HepG2 (cell line): ENCODE results near the gene PSMC3IP. TPM values are rescaled to one million over a fixed set of nuclear protein-coding genes. Genes with fewer than 3 reads are reported as not detected.
A peak's percentile ranks its signal among the peaks of the same experiment; 100 is the strongest.

Experiments
- ARID5B ChIP-seq: IDR thresholded peaks from 2 replicates; pipeline ENCODE4 v1.4.0; 2020; ENCODE audit warnings: mild to moderate bottlenecking, missing genetic modification reagents
- ESRRA ChIP-seq: sonication (generic); formaldehyde crosslinking; IDR thresholded peaks from 2 replicates; pipeline ENCODE4 v1.5.1; 2020; ENCODE audit warnings: mild to moderate bottlenecking, low read depth, missing genetic modification reagents
- GPN1 ChIP-seq: sonication (generic); formaldehyde crosslinking; IDR thresholded peaks from 2 replicates; pipeline ENCODE4 v1.5.1; 2020; ENCODE audit warnings: missing genetic modification reagents, borderline replicate concordance
- IRF1 ChIP-seq: sonication (generic); formaldehyde crosslinking; IDR thresholded peaks from 2 replicates; pipeline ENCODE4 v1.4.0; 2020; ENCODE audit warnings: low read depth, mild to moderate bottlenecking, missing genetic modification reagents
- MAFK ChIP-seq, 2 experiments: IDR thresholded peaks in 1 of 2; conservative IDR thresholded peaks in 1 of 2; 2 replicates each; pipeline ENCODE4 v1.6.1; 2011; ENCODE audit warnings: improper control_type of control experiment in 2 of 2, low read length in 2 of 2
- MIER3 ChIP-seq: IDR thresholded peaks from 2 replicates; pipeline ENCODE4 v1.6.1; 2016; ENCODE audit warnings: missing compliant biosample characterization, borderline replicate concordance
- NFATC3 ChIP-seq: sonication (generic); formaldehyde crosslinking; IDR thresholded peaks from 2 replicates; pipeline ENCODE4 v1.5.1; 2020; ENCODE audit warnings: mild to moderate bottlenecking, missing genetic modification reagents
- PHF21A ChIP-seq: sonication (generic); formaldehyde crosslinking; IDR thresholded peaks from 2 replicates; pipeline ENCODE4 v1.5.0; 2020; ENCODE audit warnings: mild to moderate bottlenecking, missing genetic modification reagents
- RXRB ChIP-seq: IDR thresholded peaks from 2 replicates; pipeline ENCODE4 v1.6.1; 2016; ENCODE audit warnings: borderline replicate concordance, missing genetic modification reagents, missing compliant biosample characterization
- ZNF225 ChIP-seq: sonication (generic); formaldehyde crosslinking; IDR thresholded peaks from 2 replicates; pipeline ENCODE4 v1.4.0; 2020; ENCODE audit warnings: mild to moderate bottlenecking, missing genetic modification reagents
- ZNF564 ChIP-seq: sonication (generic); formaldehyde crosslinking; IDR thresholded peaks from 2 replicates; pipeline ENCODE4 v1.8.1; 2023; ENCODE audit warnings: mild to moderate bottlenecking, missing genetic modification reagents
- polyA plus RNA-seq, 8 experiments: library from polyadenylated mRNA; depleted of rRNA in 3 of 8; stranded (reverse) in 7 of 8; unstranded in 1 of 8; fragments of >200 nt; fragmentation: Illumina TruSeq in 4 of 8; extraction: Trizol in 4 of 8; gene quantifications; 2 replicates each; pipeline versions ENCODE4 v1.2.1 to v1.2.3, GENCODE V29; 2011 to 2016; ENCODE audit warnings: low read depth in 4 of 8, missing spikeins in 1 of 8, mixed read lengths in 1 of 8; ENCODE audit not compliant: insufficient read depth in 1 of 8
- total RNA-seq, 5 experiments: library from RNA; depleted of rRNA; stranded (reverse); fragments of >200 nt; fragmentation: Illumina TruSeq; extraction: Trizol; gene quantifications; 2 replicates each; pipeline ENCODE4 v1.2.3, GENCODE V29; 2016; ENCODE audit warnings: low read depth in 1 of 5
- TF ChIP-seq, protein P1 (sequence below): sonication (generic); formaldehyde crosslinking; IDR thresholded peaks from 2 replicates; pipeline ENCODE4 v1.8.0; 2022; ENCODE audit warnings: mild to moderate bottlenecking, missing genetic modification reagents, moderate library complexity
- TF ChIP-seq, protein P2 (sequence below), 2 experiments: fragments of 450-650 bp in 1 of 2; sonication (generic) in 1 of 2; formaldehyde crosslinking; IDR thresholded peaks; 2 replicates each; pipeline versions ENCODE4 v1.5.0 to v1.8.0; 2020 to 2022; ENCODE audit warnings: mild to moderate bottlenecking in 1 of 2, missing genetic modification reagents in 1 of 2
- TF ChIP-seq, protein P3 (sequence below): IDR thresholded peaks from 2 replicates; pipeline ENCODE4 v1.6.1; 2012; ENCODE audit warnings: low read depth, low read length, improper control_type of control experiment
- TF ChIP-seq, protein P4 (sequence below): sonication (generic); formaldehyde crosslinking; conservative IDR thresholded peaks from 2 replicates; pipeline ENCODE4 v1.4.0; 2020; ENCODE audit warnings: missing genetic modification reagents
- TF ChIP-seq, protein P5 (sequence below): sonication (generic); formaldehyde crosslinking; IDR thresholded peaks from 2 replicates; pipeline ENCODE4 v1.8.1; 2023; ENCODE audit warnings: mild to moderate bottlenecking, inconsistent platforms, moderate library complexity, missing genetic modification reagents, borderline replicate concordance

The PSMC3IP gene
- total and polyA plus RNA-seq, 2 of the 13 experiments (the other 11 are each of a cell fraction or from before 2014, with no cell fraction given) = 6.5 to 22.4 TPM

DNA sequence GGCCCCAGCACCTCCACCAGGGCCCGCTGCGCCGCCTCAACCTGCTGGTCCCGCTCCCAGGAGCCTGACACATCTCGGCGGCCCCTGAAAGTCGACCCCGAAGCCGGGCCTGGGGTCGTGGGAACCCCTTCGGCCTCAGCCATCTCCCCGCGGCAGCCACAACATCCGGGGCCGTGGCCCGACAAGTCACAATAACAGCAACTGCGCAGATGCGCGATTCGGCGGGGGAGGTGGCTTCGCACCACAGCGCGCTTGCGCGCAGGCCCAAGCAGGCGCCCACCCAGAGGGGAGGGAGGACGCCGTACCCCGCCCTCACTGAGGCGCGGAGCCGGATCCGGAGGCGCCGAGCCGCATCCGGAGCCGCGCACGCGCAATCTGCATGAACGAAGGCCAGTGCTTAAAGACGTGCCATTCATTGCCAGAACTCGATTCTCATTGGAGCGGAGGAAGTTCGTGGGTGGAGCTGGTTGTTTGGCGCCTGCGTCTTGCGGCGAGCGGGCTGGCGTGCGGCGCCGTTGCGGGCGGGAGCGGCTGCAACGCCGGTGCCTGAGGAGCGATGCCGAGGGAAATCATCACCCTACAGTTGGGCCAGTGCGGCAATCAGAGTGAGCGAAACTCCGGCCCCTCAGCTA lies 31.8 kb upstream of the PSMC3IP start, which contains the start of the genes RETREG3 and TUBG1 (continued):
- TF ChIP-seq, protein P1, sequence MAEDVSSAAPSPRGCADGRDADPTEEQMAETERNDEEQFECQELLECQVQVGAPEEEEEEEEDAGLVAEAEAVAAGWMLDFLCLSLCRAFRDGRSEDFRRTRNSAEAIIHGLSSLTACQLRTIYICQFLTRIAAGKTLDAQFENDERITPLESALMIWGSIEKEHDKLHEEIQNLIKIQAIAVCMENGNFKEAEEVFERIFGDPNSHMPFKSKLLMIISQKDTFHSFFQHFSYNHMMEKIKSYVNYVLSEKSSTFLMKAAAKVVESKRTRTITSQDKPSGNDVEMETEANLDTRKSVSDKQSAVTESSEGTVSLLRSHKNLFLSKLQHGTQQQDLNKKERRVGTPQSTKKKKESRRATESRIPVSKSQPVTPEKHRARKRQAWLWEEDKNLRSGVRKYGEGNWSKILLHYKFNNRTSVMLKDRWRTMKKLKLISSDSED (CRISPR knock-in tag) = no peak
- TF ChIP-seq NFATC3 (CRISPR knock-in tag) (peak; percentile 78), ARID5B (CRISPR knock-in tag) (peak; percentile 37; the same call in 1 of the 2 replicates), GPN1 (CRISPR knock-in tag) (no peak), IRF1 (CRISPR knock-in tag) (no peak), PHF21A (CRISPR knock-in tag) (0 out of 2 replicates have a peak, but pooled peaks have one; percentile 27), MAFK (conservative IDR thresholded peaks at IDR 0.05 in 1 of 2, IDR thresholded peaks at IDR 0.05 in 1 of 2; ENCODE audit: low read length in 2 of 2) (no peak), RXRB (no peak; the same call in 1 of the 2 replicates), ESRRA (CRISPR knock-in tag) (no peak), MIER3 (CRISPR knock-in tag) (0 out of 2 replicates have a peak, but pooled peaks have one; percentile 7), ZNF564 (CRISPR knock-in tag) (peak; percentile 79; the same call in 1 of the 2 replicates), ZNF225 (CRISPR knock-in tag) (no peak)
- TF ChIP-seq, protein P2, sequence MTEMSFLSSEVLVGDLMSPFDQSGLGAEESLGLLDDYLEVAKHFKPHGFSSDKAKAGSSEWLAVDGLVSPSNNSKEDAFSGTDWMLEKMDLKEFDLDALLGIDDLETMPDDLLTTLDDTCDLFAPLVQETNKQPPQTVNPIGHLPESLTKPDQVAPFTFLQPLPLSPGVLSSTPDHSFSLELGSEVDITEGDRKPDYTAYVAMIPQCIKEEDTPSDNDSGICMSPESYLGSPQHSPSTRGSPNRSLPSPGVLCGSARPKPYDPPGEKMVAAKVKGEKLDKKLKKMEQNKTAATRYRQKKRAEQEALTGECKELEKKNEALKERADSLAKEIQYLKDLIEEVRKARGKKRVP (CRISPR knock-in tag; IDR thresholded peaks at IDR 0.05) = no peak; a peak in 1 of 4 replicates
- TF ChIP-seq, protein P3, sequence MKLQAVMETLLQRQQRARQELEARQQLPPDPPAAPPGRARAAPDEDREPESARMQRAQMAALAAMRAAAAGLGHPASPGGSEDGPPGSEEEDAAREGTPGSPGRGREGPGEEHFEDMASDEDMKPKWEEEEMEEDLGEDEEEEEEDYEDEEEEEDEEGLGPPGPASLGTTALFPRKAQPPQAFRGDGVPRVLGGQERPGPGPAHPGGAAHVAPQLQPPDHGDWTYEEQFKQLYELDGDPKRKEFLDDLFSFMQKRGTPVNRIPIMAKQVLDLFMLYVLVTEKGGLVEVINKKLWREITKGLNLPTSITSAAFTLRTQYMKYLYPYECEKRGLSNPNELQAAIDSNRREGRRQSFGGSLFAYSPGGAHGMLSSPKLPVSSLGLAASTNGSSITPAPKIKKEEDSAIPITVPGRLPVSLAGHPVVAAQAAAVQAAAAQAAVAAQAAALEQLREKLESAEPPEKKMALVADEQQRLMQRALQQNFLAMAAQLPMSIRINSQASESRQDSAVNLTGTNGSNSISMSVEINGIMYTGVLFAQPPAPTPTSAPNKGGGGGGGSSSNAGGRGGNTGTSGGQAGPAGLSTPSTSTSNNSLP = peak; percentile 27; the same call in 1 of the 2 replicates
- TF ChIP-seq, protein P4, sequence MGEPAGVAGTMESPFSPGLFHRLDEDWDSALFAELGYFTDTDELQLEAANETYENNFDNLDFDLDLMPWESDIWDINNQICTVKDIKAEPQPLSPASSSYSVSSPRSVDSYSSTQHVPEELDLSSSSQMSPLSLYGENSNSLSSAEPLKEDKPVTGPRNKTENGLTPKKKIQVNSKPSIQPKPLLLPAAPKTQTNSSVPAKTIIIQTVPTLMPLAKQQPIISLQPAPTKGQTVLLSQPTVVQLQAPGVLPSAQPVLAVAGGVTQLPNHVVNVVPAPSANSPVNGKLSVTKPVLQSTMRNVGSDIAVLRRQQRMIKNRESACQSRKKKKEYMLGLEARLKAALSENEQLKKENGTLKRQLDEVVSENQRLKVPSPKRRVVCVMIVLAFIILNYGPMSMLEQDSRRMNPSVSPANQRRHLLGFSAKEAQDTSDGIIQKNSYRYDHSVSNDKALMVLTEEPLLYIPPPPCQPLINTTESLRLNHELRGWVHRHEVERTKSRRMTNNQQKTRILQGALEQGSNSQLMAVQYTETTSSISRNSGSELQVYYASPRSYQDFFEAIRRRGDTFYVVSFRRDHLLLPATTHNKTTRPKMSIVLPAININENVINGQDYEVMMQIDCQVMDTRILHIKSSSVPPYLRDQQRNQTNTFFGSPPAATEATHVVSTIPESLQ (CRISPR knock-in tag) = 0 out of 2 replicates have a peak, but pooled peaks have one; percentile 22
- TF ChIP-seq, protein P5, sequence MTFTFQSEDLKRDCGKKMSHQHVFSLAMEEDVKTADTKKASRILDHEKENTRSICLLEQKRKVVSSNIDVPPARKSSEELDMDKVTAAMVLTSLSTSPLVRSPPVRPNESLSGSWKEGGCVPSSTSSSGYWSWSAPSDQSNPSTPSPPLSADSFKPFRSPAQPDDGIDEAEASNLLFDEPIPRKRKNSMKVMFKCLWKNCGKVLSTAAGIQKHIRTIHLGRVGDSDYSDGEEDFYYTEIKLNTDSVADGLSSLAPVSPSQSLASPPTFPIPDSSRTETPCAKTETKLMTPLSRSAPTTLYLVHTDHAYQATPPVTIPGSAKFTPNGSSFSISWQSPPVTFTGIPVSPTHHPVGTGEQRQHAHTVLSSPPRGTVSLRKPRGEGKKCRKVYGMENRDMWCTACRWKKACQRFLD (CRISPR knock-in tag) = no peak
